BE2C (cell line): ENCODE results near the gene P2RY6.

Source experiments
- DNase-seq: peaks from one replicate; pipeline ENCODE4 v3.0.0-alpha.2; 2020
- H3K27me3 ChIP-seq: fragments of 250-450 bp; sonication (Bioruptor Pico); 2 replicates; pipeline ENCODE4 v1.5.1; 2020; ENCODE audit warnings: mild to moderate bottlenecking
- H3K36me3 ChIP-seq: fragments of 250-450 bp; sonication (Bioruptor Pico); 2 replicates; pipeline ENCODE4 v1.5.1; 2020; ENCODE audit warnings: mild to moderate bottlenecking
- H3K4me1 ChIP-seq: fragments of 250-450 bp; sonication (Bioruptor Pico); 2 replicates; pipeline ENCODE4 v1.5.1; 2020
- H3K4me3 ChIP-seq: 2 replicates; pipeline ENCODE4 v1.5.1; 2011; ENCODE audit warnings: low read depth, low read length
- H3K9me3 ChIP-seq: fragments of 250-450 bp; sonication (Bioruptor Pico); 2 replicates; pipeline ENCODE4 v1.5.1; 2020
- TF ChIP-seq, protein P1 (sequence below): IDR thresholded peaks from 2 replicates; pipeline ENCODE4 v1.5.1; 2012; ENCODE audit warnings: mild to moderate bottlenecking, low read depth, low read length

P2RY6 gene

DNA sequence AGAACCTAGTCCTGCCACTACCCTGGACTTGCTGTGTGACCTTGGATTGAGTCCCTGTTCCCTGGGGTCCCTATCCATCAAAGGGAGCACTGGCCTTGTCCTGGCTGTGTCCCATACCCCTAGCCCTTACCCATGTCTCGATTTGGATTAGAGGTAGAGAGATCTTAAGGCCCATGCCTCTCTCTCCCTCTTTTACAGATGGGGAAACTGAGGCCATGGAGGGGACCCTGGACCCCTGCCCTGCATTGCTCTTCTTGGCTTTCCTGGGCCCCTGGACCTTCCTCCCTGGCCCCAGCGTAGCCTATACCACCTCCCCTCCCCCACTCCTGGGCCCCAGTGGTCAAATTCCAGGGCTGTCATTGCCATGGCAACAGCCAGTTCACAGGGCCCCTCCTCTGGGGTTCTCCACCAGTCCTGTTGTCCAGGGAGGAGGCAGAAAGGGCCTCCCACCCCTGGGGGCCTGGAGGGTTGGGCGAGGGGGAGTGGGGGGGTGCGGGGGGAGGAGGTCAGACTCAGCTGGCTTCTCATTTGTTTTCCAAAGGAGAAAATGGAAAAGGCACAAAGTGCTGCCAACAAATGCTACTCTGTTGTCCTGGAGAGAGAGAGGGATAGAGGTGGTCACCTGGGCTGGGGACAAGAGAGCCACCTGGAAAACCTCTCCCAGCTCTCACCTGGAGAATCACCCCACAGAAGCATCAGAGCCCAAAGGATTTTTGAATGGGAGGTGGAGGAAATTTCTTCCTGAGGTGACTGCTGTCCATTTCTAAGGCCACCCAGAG lies 59.2 kb downstream of the P2RY6 start:
- H3K4me3 ChIP-seq = no peak overlapping the region
- no peaks in the 10 kb centered on the region; the same call in 1 of the 2 replicates for H3K36me3 ChIP-seq
- H3K4me1 ChIP-seq = peaks cover 46% of the 10 kb centered on the region
- no peaks in the 10 kb centered on the region for H3K9me3 ChIP-seq
- TF ChIP-seq, protein P1, sequence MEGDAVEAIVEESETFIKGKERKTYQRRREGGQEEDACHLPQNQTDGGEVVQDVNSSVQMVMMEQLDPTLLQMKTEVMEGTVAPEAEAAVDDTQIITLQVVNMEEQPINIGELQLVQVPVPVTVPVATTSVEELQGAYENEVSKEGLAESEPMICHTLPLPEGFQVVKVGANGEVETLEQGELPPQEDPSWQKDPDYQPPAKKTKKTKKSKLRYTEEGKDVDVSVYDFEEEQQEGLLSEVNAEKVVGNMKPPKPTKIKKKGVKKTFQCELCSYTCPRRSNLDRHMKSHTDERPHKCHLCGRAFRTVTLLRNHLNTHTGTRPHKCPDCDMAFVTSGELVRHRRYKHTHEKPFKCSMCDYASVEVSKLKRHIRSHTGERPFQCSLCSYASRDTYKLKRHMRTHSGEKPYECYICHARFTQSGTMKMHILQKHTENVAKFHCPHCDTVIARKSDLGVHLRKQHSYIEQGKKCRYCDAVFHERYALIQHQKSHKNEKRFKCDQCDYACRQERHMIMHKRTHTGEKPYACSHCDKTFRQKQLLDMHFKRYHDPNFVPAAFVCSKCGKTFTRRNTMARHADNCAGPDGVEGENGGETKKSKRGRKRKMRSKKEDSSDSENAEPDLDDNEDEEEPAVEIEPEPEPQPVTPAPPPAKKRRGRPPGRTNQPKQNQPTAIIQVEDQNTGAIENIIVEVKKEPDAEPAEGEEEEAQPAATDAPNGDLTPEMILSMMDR = no peak
- no peak for DNase-seq
- H3K27me3 ChIP-seq = no peaks in the 10 kb centered on the region

DNA sequence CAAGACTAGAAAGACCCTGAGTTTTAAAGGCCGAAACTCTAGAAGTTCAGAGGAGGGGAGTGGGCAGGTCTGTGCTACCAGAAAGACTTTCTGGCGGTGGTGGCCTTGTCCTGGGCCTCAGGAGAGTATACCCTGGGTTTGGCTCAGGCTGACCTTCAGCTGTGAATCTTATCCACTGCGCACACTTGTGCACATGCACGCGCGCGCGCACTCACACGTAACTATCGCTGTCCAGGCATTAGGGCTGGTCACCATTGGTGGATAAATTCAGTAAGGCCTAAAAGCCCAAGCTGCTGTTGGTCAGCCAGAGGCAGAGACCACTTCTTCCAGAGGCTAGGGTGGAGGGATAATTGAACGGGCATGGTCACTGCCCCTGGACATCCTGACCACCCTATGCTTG lies 61.0 kb downstream of the P2RY6 start:
- Histone ChIP-seq H3K27me3 (no peaks in the 10 kb centered on the region), H3K4me3 (no peak overlapping the region), H3K4me1 (peaks cover 37% of the 10 kb centered on the region), H3K36me3 (no peaks in the 10 kb centered on the region), H3K9me3 (no peaks in the 10 kb centered on the region)
- TF ChIP-seq, protein P1 = no peak
- DNase-seq = no peak

DNA sequence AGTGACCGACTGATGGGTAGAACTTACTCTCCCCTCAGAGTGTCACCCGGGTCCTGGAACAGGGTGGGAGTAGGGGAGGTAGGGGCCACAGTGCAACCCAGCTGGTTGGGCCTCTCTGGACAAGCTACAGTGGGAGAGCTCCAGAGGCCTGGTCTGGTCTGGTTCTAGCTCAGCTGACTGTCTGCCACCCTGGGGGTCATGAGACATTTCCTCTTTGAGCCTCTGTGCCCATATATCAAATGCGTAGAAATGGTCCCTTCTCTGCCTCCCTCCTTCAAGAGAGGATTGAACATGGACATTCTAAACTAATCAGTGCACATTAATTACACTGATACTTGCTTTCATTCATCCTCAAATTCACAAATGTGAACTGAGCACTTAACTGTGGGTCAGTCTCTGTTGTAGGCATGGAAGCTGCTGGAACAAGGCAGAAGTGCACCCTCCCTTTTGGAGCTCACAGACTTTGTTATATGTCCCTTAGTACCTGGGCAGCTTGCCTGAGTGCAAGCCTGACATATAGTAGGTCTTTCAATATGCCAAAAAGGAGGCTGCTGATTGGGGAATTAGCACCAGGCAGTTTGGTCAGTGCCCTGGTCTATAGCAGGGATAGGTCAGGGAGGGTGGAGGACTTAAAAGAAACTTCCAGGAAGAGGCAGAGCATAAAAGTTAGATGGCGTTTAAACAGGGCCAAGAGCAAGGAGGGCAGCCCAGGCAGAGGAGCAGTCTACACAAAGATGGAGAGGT lies 61.7 kb downstream of the P2RY6 start:
- H3K4me3 ChIP-seq = no peak overlapping the region
- H3K9me3 ChIP-seq = no peaks in the 10 kb centered on the region
- H3K27me3 ChIP-seq = no peaks in the 10 kb centered on the region
- no peaks in the 10 kb centered on the region for H3K36me3 ChIP-seq
- no peak for DNase-seq
- TF ChIP-seq, protein P1 = no peak
- peaks cover 34% of the 10 kb centered on the region for H3K4me1 ChIP-seq

GRCh38 chr11:73334384-73335203 lies 62.5 kb downstream of the P2RY6 start:
- Histone ChIP-seq H3K4me3 (peak overlapping the region; percentile 14), H3K9me3 (no peaks in the 10 kb centered on the region)

DNA sequence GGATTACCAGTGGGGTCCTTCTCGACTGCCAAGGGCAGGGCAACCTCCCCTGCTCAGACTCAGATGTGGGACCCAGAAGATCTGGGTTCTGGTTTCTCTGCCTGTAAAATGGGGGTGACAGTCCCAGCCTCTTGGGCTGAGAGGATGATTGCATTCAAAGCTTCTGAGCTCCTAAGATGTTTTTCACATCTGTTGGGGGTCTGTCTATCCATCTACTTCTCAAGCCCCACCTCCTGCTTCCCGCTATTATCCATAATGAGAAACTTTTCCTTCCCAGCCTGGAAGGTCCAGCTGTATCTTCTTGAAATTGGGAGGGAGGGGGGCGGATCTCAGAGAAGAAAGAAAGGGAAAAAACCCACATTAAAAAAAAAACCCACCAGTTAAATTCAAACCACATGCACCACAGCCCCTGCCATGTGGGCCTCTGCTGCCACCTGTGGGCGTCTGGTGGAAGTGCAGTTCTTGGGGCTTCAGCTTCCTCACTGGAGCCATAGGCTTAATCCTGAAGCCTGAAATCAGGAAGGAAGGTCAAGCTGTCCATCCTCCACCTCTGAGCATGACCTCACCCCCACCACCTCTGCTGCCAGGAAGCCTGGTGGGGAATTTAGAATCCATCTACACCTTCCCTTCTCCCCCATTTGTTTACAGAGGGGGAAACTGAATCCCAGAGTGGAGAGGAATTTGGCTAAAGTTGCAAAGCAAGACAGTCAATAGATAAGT lies 63.2 kb downstream of the P2RY6 start:
- Histone ChIP-seq H3K27me3 (no peaks in the 10 kb centered on the region), H3K4me1 (peaks cover 34% of the 10 kb centered on the region), H3K9me3 (no peaks in the 10 kb centered on the region), H3K36me3 (no peaks in the 10 kb centered on the region), H3K4me3 (no peak overlapping the region)
- DNase-seq = peak; percentile 85
- TF ChIP-seq, protein P1 = peak; percentile 99

More at GRCh38 chr11:73334384-73335203, 62.5 kb downstream of the P2RY6 start:
- Histone ChIP-seq H3K4me1 (peaks cover 34% of the 10 kb centered on the region), H3K36me3 (no peaks in the 10 kb centered on the region), H3K27me3 (no peaks in the 10 kb centered on the region)
- peak; percentile 89 for DNase-seq
- TF ChIP-seq, protein P1 = no peak
